ENCODE data around the gene YARS2. TPM values are rescaled to one million over a fixed set of nuclear protein-coding genes. Genes with fewer than 3 reads are reported as not detected.

YARS2 gene
- total and polyA plus RNA-seq, 2 of the 13 experiments (the other 11 are each of a cell fraction or from before 2014, with no cell fraction given) = 17.9 to 39.6 TPM

- TF ChIP-seq ZNF124 (CRISPR knock-in tag; IDR thresholded peaks at IDR 0.05) (0 out of 2 replicates have a peak, but pooled peaks have one; percentile 27), HDAC2 (CRISPR knock-in tag; IDR thresholded peaks at IDR 0.05) (0 out of 2 replicates have a peak, but pooled peaks have one; percentile 4), MYPOP (CRISPR knock-in tag; IDR thresholded peaks at IDR 0.05) (peak; percentile 68; the same call in 1 of the 2 replicates), ZNF343 (CRISPR knock-in tag; IDR thresholded peaks at IDR 0.05) (peak; percentile 85; the same call in 1 of the 2 replicates), ARID4A (CRISPR knock-in tag; IDR thresholded peaks at IDR 0.05; ENCODE audit: borderline replicate concordance) (peak; percentile 81), TEAD3 (CRISPR knock-in tag; optimal IDR thresholded peaks at IDR 0.05; ENCODE audit: borderline replicate concordance) (peak; percentile 52), REPIN1 (CRISPR knock-in tag; IDR thresholded peaks at IDR 0.05; ENCODE audit: borderline replicate concordance, low read depth) (no peak), ZNF18 (CRISPR knock-in tag; IDR thresholded peaks at IDR 0.05; ENCODE audit: insufficient replicate concordance) (peak; percentile 66), HOMEZ (CRISPR knock-in tag; IDR thresholded peaks at IDR 0.05; ENCODE audit: low read depth) (peak; percentile 31; the same call in 1 of the 2 replicates), ZNF768 (CRISPR knock-in tag; IDR thresholded peaks at IDR 0.05) (peak; percentile 76), ELF1 (CRISPR knock-in tag; IDR thresholded peaks at IDR 0.05) (peak; percentile 90), KAT2B (IDR thresholded peaks at IDR 0.05; ENCODE audit: borderline replicate concordance, low read depth, low read length) (no peak), ZNF567 (CRISPR knock-in tag; IDR thresholded peaks at IDR 0.05; ENCODE audit: borderline replicate concordance) (0 out of 2 replicates have a peak, but pooled peaks have one; percentile 70), BRCA1 (CRISPR knock-in tag; IDR thresholded peaks at IDR 0.05) (peak; percentile 51; the same call in 1 of the 2 replicates), MYC (CRISPR knock-in tag; IDR thresholded peaks at IDR 0.05; ENCODE audit: borderline replicate concordance) (peak; percentile 69), TBX2 (CRISPR knock-in tag; IDR thresholded peaks at IDR 0.05; ENCODE audit: borderline replicate concordance) (no peak), ZNF558 (CRISPR knock-in tag; IDR thresholded peaks at IDR 0.05; ENCODE audit: borderline replicate concordance) (0 out of 2 replicates have a peak, but pooled peaks have one; percentile 51), ZNF883 (CRISPR knock-in tag; IDR thresholded peaks at IDR 0.05; ENCODE audit: not compliant biosample characterization) (no peak), IRF2 (CRISPR knock-in tag; IDR thresholded peaks at IDR 0.05) (no peak; the same call in 1 of the 2 replicates), ZNF749 (CRISPR knock-in tag; IDR thresholded peaks at IDR 0.05; ENCODE audit: borderline replicate concordance) (0 out of 2 replicates have a peak, but pooled peaks have one; percentile 36)
These were observed 545 bp downstream of the YARS2 start (continued) for GRCh38 chr12:32755051-32755653.

Data from HepG2 (cell line).